GM18517 (cell line): ENCODE results near the gene MATK.

Experiments used
- ATAC-seq: cut with Tn5 transposase; IDR thresholded peaks from one replicate; pipeline ENCODE4 v1.9.1; 2021; ENCODE audit warnings: mild to moderate bottlenecking, moderate library complexity; ENCODE audit not compliant: unreplicated experiment

MATK gene

GRCh38 chr19:3753631-3754410 is 32.4 kb downstream of the MATK start:
- ATAC-seq, result no peak

GRCh38 chr19:3752492-3752891 is 33.7 kb downstream of the MATK start:
- ATAC-seq, result no peak

- ATAC-seq, result no peak
Measured at GRCh38 chr19:3751236-3751635, 34.9 kb downstream of the MATK start.

DNA sequence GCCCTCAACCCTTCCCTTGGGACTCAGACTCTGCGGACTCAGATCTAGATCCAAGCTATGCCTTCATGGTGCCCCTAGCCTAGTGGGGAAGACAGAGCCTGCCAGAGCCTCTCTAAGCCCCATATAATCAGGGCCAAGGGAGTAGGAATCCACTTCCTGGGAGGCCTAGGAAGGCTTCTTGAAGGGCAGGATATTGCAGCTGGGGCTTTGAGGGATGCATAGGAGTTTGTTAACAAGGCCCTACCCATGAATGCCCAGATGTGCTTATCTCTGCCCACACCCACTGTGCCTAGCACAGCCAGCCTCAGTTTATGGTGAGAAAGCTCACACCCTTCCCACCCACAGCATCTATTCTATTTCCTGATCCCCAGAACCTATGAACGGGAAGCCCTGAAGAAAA is 36.0 kb downstream of the MATK start:
- ATAC-seq, result no peak

- no peak for ATAC-seq
Measured at GRCh38 chr19:3748965-3749364, 37.2 kb downstream of the MATK start.

DNA sequence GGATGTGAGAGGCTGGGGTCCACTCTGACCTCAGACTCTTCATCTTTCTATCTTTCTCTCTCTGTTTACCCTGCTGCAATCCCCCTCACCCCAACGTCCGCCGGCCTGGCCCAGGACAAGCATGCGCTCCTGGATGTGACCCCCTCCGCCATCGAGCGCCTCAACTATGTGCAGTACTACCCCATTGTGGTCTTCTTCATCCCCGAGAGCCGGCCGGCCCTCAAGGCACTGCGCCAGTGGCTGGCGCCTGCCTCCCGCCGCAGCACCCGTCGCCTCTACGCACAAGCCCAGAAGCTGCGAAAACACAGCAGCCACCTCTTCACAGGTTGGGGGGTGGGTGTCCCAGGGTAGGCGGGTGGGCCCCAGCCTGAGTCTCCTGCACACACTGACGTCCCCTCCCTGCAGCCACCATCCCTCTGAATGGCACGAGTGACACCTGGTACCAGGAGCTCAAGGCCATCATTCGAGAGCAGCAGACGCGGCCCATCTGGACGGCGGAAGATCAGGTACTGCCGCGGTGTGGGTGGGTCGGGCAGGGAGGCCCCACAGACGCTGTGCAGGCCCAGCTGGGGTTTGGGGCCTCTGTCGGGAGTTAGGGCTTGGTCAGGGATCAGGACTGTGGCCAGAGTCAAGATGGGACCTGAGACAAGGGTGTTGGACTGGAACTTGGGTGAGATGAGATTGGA is 39.7 kb downstream of the MATK start:
- no peak for ATAC-seq

DNA sequence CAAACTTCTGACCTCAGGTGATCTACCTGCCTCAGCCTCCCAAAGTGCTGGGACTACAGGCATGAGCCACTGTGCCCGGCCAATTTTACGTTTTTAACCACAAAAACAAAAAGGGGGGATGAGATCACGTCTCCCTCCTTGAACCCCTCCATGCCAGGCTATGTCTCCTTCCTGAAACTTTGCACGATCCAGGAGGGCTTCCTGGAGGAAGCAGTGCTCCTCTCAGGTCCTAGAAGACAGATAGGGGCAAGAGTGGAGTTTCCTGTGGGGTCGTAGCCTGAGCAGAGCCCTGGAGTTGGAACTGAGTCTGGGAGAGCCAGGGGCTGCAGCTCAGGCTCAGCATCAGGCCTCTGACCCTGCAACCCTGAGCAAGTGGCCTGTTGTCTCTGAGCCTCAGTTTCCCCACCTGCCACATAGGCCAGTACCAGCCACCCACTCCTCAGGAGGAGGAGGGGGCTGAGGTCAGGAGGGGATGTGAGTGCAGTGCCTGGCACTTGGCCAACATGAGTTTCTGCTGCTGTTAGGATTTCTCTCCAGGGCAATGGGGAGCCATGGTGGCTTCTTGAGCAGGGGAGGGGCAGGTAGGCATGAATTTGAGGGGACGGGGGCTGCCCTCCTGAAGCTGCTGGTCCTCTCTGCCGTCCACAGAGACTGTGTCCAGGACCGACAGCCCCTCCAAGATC is 40.7 kb downstream of the MATK start:
- ATAC-seq, result no peak

DNA sequence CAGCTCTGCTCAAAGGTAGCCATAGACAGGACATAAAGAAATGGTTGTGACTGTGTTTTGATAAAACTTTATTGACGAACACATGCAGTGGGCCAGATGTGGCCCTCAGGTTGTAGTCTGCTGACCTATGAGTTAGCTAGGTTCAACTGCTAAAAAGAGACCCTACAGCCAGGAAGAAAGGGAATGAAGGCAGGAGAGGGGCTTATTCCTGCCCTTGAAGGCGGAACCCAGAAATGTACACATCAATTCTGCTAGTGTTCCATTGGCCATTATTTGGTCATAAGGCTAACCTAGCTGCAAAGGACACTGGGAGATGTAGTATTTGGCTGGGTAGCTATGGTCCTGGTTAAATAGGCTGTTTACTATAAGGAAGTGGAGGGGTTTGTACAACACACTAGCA is 42.7 kb downstream of the MATK start:
- ATAC-seq, result no peak

DNA sequence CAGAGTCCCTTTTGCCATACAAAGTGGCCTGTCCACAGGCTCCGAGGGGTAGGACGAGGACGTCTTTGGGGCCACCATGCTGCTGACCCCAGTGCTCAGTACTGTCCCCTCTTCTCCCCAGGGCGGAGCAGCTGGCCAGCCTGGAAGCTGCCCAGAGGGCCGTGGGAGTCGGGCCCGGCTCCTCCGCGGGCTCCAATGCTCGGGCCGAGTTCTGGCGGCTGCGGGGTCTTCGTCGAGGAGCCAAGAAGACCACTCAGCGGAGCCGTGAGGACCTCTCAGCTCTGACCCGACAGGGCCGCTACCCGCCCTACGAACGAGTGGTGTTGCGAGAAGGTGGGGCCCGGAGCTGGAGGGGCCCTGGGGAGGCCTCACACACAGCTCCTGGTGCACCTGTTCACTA is 45.8 kb downstream of the MATK start:
- no peak for ATAC-seq

DNA sequence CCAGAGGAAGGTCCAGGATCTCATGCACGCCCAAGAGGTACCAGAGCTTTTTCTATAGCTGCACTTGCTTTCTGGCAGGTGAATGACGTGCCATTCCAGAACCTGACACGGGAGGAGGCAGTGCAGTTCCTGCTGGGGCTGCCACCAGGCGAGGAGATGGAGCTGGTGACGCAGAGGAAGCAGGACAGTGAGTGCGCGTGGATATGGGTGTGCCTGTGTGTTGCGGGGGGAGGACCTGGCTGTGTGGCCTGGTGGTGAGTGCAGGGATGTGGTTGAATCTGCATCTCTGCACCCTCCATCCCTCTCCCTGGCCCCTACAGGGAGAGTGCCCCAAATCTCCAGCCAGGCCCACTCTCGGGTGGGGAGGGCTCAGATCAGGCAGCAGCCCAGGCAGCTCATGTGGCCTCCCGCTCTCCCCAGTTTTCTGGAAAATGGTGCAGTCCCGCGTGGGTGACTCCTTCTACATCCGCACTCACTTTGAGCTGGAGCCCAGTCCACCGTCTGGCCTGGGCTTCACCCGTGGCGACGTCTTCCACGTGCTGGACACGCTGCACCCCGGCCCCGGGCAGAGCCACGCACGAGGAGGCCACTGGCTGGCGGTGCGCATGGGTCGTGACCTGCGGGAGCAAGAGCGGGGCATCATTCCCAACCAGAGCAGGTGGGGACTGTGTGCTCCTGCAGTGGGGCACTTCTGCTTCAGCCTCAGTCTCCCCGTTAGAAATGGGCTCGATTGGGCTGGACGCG is 47.5 kb downstream of the MATK start:
- ATAC-seq, result no peak

DNA sequence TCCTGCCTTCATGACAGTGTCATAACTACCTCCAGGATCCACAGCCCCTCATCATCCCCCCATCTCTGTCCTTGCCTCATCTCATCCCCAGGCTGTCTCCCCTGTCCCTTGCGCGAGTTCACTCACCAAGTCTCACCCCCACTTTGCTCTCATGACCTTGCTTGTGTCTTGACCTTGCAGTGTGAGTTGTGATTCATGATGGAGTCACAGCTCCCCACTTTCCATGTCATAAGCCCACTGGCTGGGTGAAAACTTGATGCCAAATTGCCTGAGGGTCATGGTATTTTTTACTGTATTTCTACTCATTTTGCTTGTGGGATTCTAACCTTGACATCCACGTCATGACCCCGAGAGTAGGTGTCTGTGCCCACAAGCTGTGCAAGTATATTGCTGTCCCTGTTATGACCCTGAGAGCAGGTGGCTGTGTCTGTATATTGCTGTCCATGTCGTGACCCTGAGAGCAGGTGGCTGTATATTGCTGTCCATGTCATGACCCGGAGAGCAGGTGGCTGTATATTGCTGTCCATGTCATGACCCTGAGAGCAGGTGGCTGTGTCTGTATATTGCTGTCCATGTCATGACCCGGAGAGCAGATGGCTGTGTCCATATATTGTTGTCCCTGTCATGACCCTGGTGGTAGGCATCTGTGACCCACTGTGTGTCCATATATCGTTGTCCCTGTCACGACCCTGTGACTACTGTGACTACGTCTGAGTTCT is 48.5 kb downstream of the MATK start:
- ATAC-seq, result no peak

DNA sequence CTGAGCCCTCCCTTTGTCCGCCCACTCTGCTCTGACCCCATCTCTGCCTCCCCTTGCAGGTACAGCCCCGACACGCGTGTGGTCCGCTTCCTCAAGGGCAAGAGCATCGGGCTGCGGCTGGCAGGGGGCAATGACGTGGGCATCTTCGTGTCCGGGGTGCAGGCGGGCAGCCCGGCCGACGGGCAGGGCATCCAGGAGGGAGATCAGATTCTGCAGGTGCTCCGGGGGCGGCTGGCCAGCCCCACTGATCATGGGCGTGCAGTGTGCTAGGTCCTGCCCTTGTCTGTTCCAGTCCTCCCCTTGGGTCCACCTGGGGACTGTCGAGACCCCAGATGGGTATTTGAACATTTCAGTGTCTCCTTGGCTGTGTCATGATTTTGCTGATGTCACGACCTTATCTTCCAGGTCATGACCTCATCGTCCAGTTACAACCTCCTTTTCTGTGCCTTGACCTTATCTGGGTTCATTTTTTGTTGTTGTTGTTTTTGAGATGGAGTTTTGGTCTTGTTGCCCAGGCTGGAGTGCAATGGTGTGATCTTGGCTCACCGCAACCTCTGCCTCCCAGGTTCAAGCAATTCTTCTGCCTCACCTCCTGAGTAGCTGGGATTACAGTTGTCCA is 50.0 kb downstream of the MATK start:
- no peak for ATAC-seq

DNA sequence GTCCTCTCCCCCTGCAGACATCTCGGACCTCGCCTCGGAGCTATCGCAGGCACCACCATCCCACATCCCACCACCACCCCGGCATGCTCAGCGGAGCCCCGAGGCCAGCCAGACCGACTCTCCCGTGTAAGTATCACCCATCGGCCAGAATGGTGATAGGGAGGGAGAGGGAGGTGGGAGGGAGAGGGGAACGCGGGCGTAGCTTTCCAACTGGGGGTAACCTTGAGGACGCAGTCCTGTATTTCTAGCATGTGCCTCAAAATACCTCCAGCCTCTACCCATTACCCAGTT is 51.9 kb downstream of the MATK start:
- no peak for ATAC-seq

- no peak for ATAC-seq
Measured at GRCh38 chr19:3733549-3734309, 52.5 kb downstream of the MATK start.

DNA sequence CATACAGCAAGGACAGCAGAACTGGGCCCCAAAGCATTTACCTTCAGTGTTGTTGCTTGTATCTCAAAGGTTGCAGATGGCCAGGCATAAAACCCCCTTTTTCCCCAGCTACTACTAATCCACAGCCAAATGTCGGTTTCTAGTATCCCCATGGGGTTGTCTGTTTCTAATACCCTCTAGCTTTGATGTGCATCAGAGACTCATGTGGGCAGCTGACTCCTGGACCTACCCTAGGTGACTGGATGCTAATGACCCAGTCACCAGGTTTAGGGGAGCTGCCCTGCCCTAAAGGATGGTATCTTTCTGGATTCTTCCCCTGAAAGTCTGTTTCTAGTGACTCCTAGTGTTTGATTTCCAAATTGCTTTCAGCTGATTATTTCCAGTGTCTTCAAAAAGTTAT is 54.1 kb downstream of the MATK start:
- no peak for ATAC-seq

- ATAC-seq, result no peak
Measured at GRCh38 chr19:3730457-3730958, 55.7 kb downstream of the MATK start.
